ENCODE measurements around the gene CHTF18. TPM values are rescaled to one million over a fixed set of nuclear protein-coding genes. Genes with fewer than 3 reads are reported as not detected.

Gene CHTF18
- total RNA-seq, 1 experiment from 2014 or later: 120 TPM

- no peak overlapping the region for H4K5ac ChIP-seq (ENCODE audit: insufficient read length, low read depth, low read length)
- H3K27me3 Mint-ChIP-seq (ENCODE audit: low read depth): peaks cover 26% of the 10 kb centered on the region
- peaks cover 13 to 32% (median 21%) of the 10 kb centered on the region in 3 experiments; a peak in 6 of 7 replicates for H3K36me3 Mint-ChIP-seq (ENCODE audit: insufficient read depth in 1 of 3, low read depth in 3 of 3)
- peak; percentile 72 for DNase-seq
- H2AFZ ChIP-seq (ENCODE audit: low read length): no peak overlapping the region
- no peak overlapping the region for H3K4me3 Mint-ChIP-seq
- no peaks in the 10 kb centered on the region for H3K79me1 ChIP-seq (ENCODE audit: insufficient read depth, low read depth, low read length, poor library complexity, severe bottlenecking)
- WGBS (ENCODE audit: extremely low coverage, insufficient read length, low lambda C conversion rate): no CpG with 5 or more reads among the region's 2 CpGs
- peaks cover 4% of the 10 kb centered on the region for H3K23me2 ChIP-seq (ENCODE audit: insufficient read length, low read depth, low read length, poor library complexity, severe bottlenecking)
- H3K4me1 ChIP-seq (ENCODE audit: insufficient read depth, low read length): no peaks in the 10 kb centered on the region
- no peak overlapping the region for H2BK5ac ChIP-seq (ENCODE audit: insufficient read length, low read length)
- no peak overlapping the region for H3K4ac ChIP-seq (ENCODE audit: low read depth, low read length)
- H2AK5ac ChIP-seq (ENCODE audit: insufficient read length, low read length): no peak overlapping the region
- H3K27ac Mint-ChIP-seq: no peak overlapping the region
- no peaks in the 10 kb centered on the region; the same call in 1 of the 2 replicates for H3K27me3 ChIP-seq (ENCODE audit: insufficient read depth, low read length)
- H2BK20ac ChIP-seq (ENCODE audit: low read depth, low read length, poor library complexity, severe bottlenecking): no peak overlapping the region
- TF ChIP-seq, protein P1, sequence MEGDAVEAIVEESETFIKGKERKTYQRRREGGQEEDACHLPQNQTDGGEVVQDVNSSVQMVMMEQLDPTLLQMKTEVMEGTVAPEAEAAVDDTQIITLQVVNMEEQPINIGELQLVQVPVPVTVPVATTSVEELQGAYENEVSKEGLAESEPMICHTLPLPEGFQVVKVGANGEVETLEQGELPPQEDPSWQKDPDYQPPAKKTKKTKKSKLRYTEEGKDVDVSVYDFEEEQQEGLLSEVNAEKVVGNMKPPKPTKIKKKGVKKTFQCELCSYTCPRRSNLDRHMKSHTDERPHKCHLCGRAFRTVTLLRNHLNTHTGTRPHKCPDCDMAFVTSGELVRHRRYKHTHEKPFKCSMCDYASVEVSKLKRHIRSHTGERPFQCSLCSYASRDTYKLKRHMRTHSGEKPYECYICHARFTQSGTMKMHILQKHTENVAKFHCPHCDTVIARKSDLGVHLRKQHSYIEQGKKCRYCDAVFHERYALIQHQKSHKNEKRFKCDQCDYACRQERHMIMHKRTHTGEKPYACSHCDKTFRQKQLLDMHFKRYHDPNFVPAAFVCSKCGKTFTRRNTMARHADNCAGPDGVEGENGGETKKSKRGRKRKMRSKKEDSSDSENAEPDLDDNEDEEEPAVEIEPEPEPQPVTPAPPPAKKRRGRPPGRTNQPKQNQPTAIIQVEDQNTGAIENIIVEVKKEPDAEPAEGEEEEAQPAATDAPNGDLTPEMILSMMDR (conservative IDR thresholded peaks at IDR 0.05): no peak
- H4K91ac ChIP-seq (ENCODE audit: insufficient read length, low read depth, low read length): no peak overlapping the region
- no peaks in the 10 kb centered on the region for H3K4me1 Mint-ChIP-seq
- H3K9ac ChIP-seq (ENCODE audit: extremely low read depth, insufficient read length, low read length): no peak overlapping the region
- no peak overlapping the region for H4K8ac ChIP-seq (replicated peaks; ENCODE audit: insufficient read length, low read depth, low read length)
- no peaks in the 10 kb centered on the region for H3K79me2 ChIP-seq (ENCODE audit: insufficient read depth, low read length)
- no peak overlapping the region for H3K23ac ChIP-seq (ENCODE audit: insufficient read length, low read depth, low read length)
- H3K9me3 Mint-ChIP-seq: peaks cover 0 to 3% of the 10 kb centered on the region in 2 experiments; a peak in 1 of 5 replicates
- H3K56ac ChIP-seq (ENCODE audit: insufficient read length, low read depth, low read length): no peak overlapping the region
- no peak overlapping the region for H2BK15ac ChIP-seq (ENCODE audit: low read depth, low read length)
- no peak overlapping the region for H3K27ac ChIP-seq (ENCODE audit: insufficient read length, low read depth, low read length)
- no peak overlapping the region for H2BK12ac ChIP-seq (ENCODE audit: insufficient read length, low read depth, low read length)
- H3K18ac ChIP-seq (ENCODE audit: insufficient read length, low read depth, low read length): no peak overlapping the region
- no peak overlapping the region for H3T11ph ChIP-seq (ENCODE audit: low read length)
- H3K9me3 ChIP-seq (ENCODE audit: control insufficient read depth, low read depth, low read length): no peaks in the 10 kb centered on the region
- H4K20me1 ChIP-seq (ENCODE audit: control insufficient read depth, insufficient read depth, insufficient read length): no peaks in the 10 kb centered on the region
- H3K4me2 ChIP-seq (ENCODE audit: insufficient read depth, insufficient read length, low read length): no peak overlapping the region
- H3K14ac ChIP-seq (ENCODE audit: insufficient read depth, low read length): no peak overlapping the region
- H2BK120ac ChIP-seq (ENCODE audit: low read depth, low read length, poor library complexity, severe bottlenecking): no peak overlapping the region
These were observed 8.7 kb downstream of the CHTF18 start for GRCh38 chr16:797120-797420.
